K562 (cell line): Measurements from ENCODE around the gene MATN1. TPM values are rescaled to one million over a fixed set of nuclear protein-coding genes. Genes with fewer than 3 reads are reported as not detected.

Experiments
- FOS ChIP-seq: IDR thresholded peaks from 3 replicates; pipeline ENCODE4 v1.6.1; 2011; ENCODE audit not compliant: insufficient read length; ENCODE audit errors: extremely low read depth
- JUNB ChIP-seq: fragments of 450-650 bp; formaldehyde crosslinking; conservative IDR thresholded peaks from 2 replicates; pipeline ENCODE4 v1.4.0; 2020; ENCODE audit warnings: mild to moderate bottlenecking
- KAT2B ChIP-seq: IDR thresholded peaks from one replicate; pipeline ENCODE4 v1.6.1; 2012; ENCODE audit warnings: low read depth, mild to moderate bottlenecking, control low read depth, inconsistent platforms, low read length, moderate library complexity
- MAZ ChIP-seq, 2 experiments: fragments of 450-650 bp in 1 of 2; sonication (generic) in 1 of 2; formaldehyde crosslinking; IDR thresholded peaks in 1 of 2; conservative IDR thresholded peaks in 1 of 2; 2 replicates each; pipeline versions ENCODE4 v1.4.0 to v1.5.0; 2020; ENCODE audit warnings: mild to moderate bottlenecking in 1 of 2, missing genetic modification reagents in 1 of 2
- NR0B1 ChIP-seq: fragments of 450-650 bp; IDR thresholded peaks from one replicate; pipeline ENCODE4 v1.6.1; 2018; ENCODE audit warnings: mild to moderate bottlenecking, moderate library complexity; ENCODE audit not compliant: partially characterized antibody
- PRMT5 ChIP-seq: sonication (generic); formaldehyde crosslinking; IDR thresholded peaks from 2 replicates; pipeline ENCODE4 v1.5.0; 2020; ENCODE audit warnings: missing genetic modification reagents
- RNF219 ChIP-seq: fragments of 250-450 bp; sonication (Bioruptor Pico); IDR thresholded peaks from 2 replicates; pipeline ENCODE4 v1.5.0; 2022; ENCODE audit warnings: mild to moderate bottlenecking
- SMAD3 ChIP-seq: fragments of 450-650 bp; formaldehyde crosslinking; conservative IDR thresholded peaks from 2 replicates; pipeline ENCODE4 v1.4.0; 2020; ENCODE audit warnings: mild to moderate bottlenecking
- STAT5A ChIP-seq: IDR thresholded peaks from 2 replicates; pipeline ENCODE4 v1.6.1; 2012; ENCODE audit warnings: low read length, inconsistent platforms, borderline replicate concordance
- TOE1 ChIP-seq, 2 experiments: fragments of 450-650 bp in 1 of 2; sonication (generic) in 1 of 2; formaldehyde crosslinking in 1 of 2; IDR thresholded peaks; 2 replicates each; pipeline versions ENCODE4 v1.7.1 to v1.8.0; 2016 to 2022; ENCODE audit warnings: borderline replicate concordance in 2 of 2, mild to moderate bottlenecking in 2 of 2, antibody characterized with exemption in 1 of 2, inconsistent platforms in 1 of 2, low read depth in 1 of 2, missing genetic modification reagents in 1 of 2, moderate library complexity in 1 of 2
- TSHZ1 ChIP-seq: fragments of 250-450 bp; sonication (Bioruptor Pico); IDR thresholded peaks from 2 replicates; pipeline ENCODE4 v1.4.0; 2020; ENCODE audit warnings: mild to moderate bottlenecking, moderate library complexity
- USF1 ChIP-seq: sonication (generic); formaldehyde crosslinking; IDR thresholded peaks from 2 replicates; pipeline ENCODE4 v1.9.0; 2022; ENCODE audit warnings: mild to moderate bottlenecking, missing genetic modification reagents
- ZBTB11 ChIP-seq, 3 experiments: fragments of 200-800 bp in 1 of 3; fragments of 250-450 bp in 1 of 3; fragments of 450-650 bp in 1 of 3; sonication (Bioruptor Pico) in 1 of 3; sonication (Bioruptor generic) in 1 of 3; formaldehyde crosslinking in 1 of 3; IDR thresholded peaks; 2 replicates each; pipeline versions ENCODE4 v1.6.1 to v1.8.0; 2016 to 2022; ENCODE audit warnings: mild to moderate bottlenecking in 2 of 3, missing genetic modification characterization in 2 of 3, missing compliant biosample characterization in 1 of 3, moderate library complexity in 1 of 3
- ZNF311 ChIP-seq: fragments of 250-450 bp; sonication (Bioruptor Pico); IDR thresholded peaks from 2 replicates; pipeline ENCODE4 v1.4.0; 2020; ENCODE audit warnings: mild to moderate bottlenecking, moderate library complexity
- ZNF431 ChIP-seq: sonication (generic); formaldehyde crosslinking; IDR thresholded peaks from 2 replicates; pipeline ENCODE4 v1.8.0; 2022; ENCODE audit warnings: mild to moderate bottlenecking, missing genetic modification reagents
- ZSCAN32 ChIP-seq: fragments of 450-650 bp; formaldehyde crosslinking; IDR thresholded peaks from 2 replicates; pipeline ENCODE4 v1.4.0; 2020; ENCODE audit warnings: mild to moderate bottlenecking, moderate library complexity
- polyA plus RNA-seq, 8 experiments: library from polyadenylated mRNA; depleted of rRNA in 4 of 8; stranded (reverse) in 5 of 8; unstranded in 3 of 8; fragments of >200 nt; fragmentation: Nextera tagmentation in 2 of 8; fragmentation: Illumina TruSeq in 1 of 8; extraction: Ambion mirVana in 2 of 8; extraction: Trizol in 1 of 8; gene quantifications; 2 replicates each; pipeline versions ENCODE4 v1.2.1 to v1.2.3, GENCODE V29; 2011 to 2014; ENCODE audit warnings: inconsistent platforms in 1 of 8, missing spikeins in 1 of 8
- total RNA-seq, 7 experiments: library from RNA; depleted of rRNA in 6 of 7; stranded (reverse); fragments of >200 nt in 6 of 7; fragmentation: Illumina TruSeq in 2 of 7; extraction: Trizol in 2 of 7; gene quantifications; 2 replicates each; pipeline versions ENCODE4 v1.2.1 to v1.2.3, GENCODE V29; 2011 to 2021; ENCODE audit warnings: low replicate concordance in 1 of 7

MATN1 gene
- total and polyA plus RNA-seq, 9 of the 15 experiments (the other 6 are each of a cell fraction or from before 2014, with no cell fraction given): 0.10 to 2.3 (median 1.2) TPM

GRCh38 chr1:30756206-30756544 lies 32.8 kb upstream of the MATN1 start (continued):
- TF ChIP-seq TSHZ1: no peak
- no peak for TF ChIP-seq PRMT5 (CRISPR knock-in tag)
- no peak for TF ChIP-seq SMAD3 (CRISPR knock-in tag)
- TF ChIP-seq JUNB: no peak
- no peak for TF ChIP-seq ZNF311 (CRISPR knock-in tag)
- no peak for TF ChIP-seq STAT5A
- TF ChIP-seq MAZ (CRISPR knock-in tag; conservative IDR thresholded peaks at IDR 0.05 in 1 of 2, IDR thresholded peaks at IDR 0.05 in 1 of 2): no peak
- no peak for TF ChIP-seq ZSCAN32 (CRISPR knock-in tag)
- 0 out of 2 replicates have a peak, but pooled peaks have one; percentile 13 for TF ChIP-seq USF1 (CRISPR knock-in tag)
- TF ChIP-seq TOE1 (IDR thresholded peaks at IDR 0.05; ENCODE audit: borderline replicate concordance): no peak
- no peak for TF ChIP-seq TOE1 (CRISPR knock-in tag; IDR thresholded peaks at IDR 0.05; ENCODE audit: borderline replicate concordance, low read depth)
- no peak for TF ChIP-seq KAT2B
- no peak for TF ChIP-seq FOS
- TF ChIP-seq NR0B1: no peak
- TF ChIP-seq ZNF431 (CRISPR knock-in tag): 0 out of 2 replicates have a peak, but pooled peaks have one; percentile 41
- TF ChIP-seq RNF219 (CRISPR knock-in tag): 0 out of 2 replicates have a peak, but pooled peaks have one; percentile 5
- TF ChIP-seq ZBTB11 (CRISPR knock-in tag; IDR thresholded peaks at IDR 0.05): no peak
